ENCODE measurements around the gene CFDP1. TPM values are rescaled to one million over a fixed set of nuclear protein-coding genes. Genes with fewer than 3 reads are reported as not detected.

CFDP1 gene
- total RNA-seq, 2 donors from 2014 or later, result 25.2 to 33.6 TPM

GRCh38 chr16:75262800-75263127 is 170.5 kb downstream of the CFDP1 start:
- TF ChIP-seq CTCF (IDR thresholded peaks at IDR 0.05), result no peak
- no peak for DNase-seq (ENCODE audit: low spot score)
- Histone ChIP-seq H3K4me1 (peaks cover 0 to 79% of the 10 kb centered on the region in 2 donors), H3K9me3 (no peaks in the 10 kb centered on the region), H3K27me3 (no peaks in the 10 kb centered on the region), H3K27ac (peak overlapping the region; percentile 97 to 98), H3K36me3 (no peaks in the 10 kb centered on the region), H3K4me3 (no peak overlapping the region)

GRCh38 chr16:75262104-75262799 is 171.1 kb downstream of the CFDP1 start:
- no peak for DNase-seq (ENCODE audit: low spot score)
- H3K27ac ChIP-seq, result peak overlapping the region; percentile 97 to 98
- H3K4me3 ChIP-seq, result no peak overlapping the region
- H3K27me3 ChIP-seq, result no peaks in the 10 kb centered on the region
- H3K4me1 ChIP-seq, result peaks cover 0 to 79% of the 10 kb centered on the region in 2 donors
- H3K9me3 ChIP-seq, result no peaks in the 10 kb centered on the region
- H3K36me3 ChIP-seq, result no peaks in the 10 kb centered on the region
- TF ChIP-seq CTCF (IDR thresholded peaks at IDR 0.05), result no peak

DNA sequence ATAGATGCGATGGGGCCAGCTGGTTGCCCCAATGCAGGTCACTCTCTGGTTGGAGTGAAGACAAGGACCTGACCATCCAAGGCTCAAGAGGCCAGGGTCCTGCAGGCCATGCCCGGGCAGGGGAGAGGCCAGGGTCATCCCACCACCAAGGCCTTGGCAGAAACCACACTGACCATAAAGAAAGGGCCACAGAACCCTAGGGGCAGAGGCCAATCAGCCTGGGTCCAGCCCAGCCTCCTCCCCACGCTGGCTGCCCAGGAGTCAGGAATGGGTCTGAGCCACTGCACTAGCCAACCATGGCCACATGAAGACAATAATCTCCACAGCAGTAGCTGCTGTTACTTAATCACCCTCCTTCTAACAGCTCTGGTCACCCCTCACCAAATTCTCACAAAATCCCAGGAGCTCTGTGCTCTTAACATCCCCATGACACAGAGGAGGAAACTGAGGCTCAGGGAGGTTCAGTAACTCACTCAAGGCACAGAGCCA is 171.7 kb downstream of the CFDP1 start:
- Histone ChIP-seq H3K36me3 (no peaks in the 10 kb centered on the region), H3K4me3 (no peak overlapping the region), H3K27ac (peak overlapping the region; percentile 97 to 98), H3K27me3 (no peaks in the 10 kb centered on the region), H3K4me1 (peaks cover 0 to 79% of the 10 kb centered on the region in 2 donors), H3K9me3 (no peaks in the 10 kb centered on the region)
- DNase-seq (ENCODE audit: low spot score), result no peak
- no peak for TF ChIP-seq CTCF (IDR thresholded peaks at IDR 0.05)

- peak overlapping the region; percentile 6 to 98 for H3K27ac ChIP-seq
- H3K4me1 ChIP-seq, result peaks cover 0 to 79% of the 10 kb centered on the region in 2 donors
- no peak for DNase-seq (ENCODE audit: low spot score)
- TF ChIP-seq CTCF (IDR thresholded peaks at IDR 0.05), result no peak
- H3K9me3 ChIP-seq, result no peaks in the 10 kb centered on the region
- no peak overlapping the region for H3K4me3 ChIP-seq
- no peaks in the 10 kb centered on the region for H3K27me3 ChIP-seq
- no peaks in the 10 kb centered on the region for H3K36me3 ChIP-seq
Observed at GRCh38 chr16:75260851-75261589, 172.3 kb downstream of the CFDP1 start.

DNA sequence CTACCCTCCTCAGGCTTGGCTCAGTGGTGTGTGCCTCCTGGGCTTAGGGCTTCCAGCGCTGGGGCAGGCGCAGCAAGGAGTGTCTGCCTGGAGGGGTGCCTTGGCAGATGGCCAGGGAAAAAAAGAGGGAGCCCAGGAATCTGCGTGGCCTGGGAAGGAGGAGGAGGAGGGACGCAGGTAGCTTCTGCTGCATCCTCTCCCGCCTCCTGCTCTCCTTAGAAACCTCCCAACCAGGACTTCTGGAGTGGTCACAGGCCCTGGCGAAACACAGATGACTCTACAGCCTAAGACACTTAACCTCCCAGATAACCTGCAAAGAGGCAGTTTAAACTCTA is 174.5 kb downstream of the CFDP1 start:
- TF ChIP-seq CTCF (IDR thresholded peaks at IDR 0.05), result no peak
- Histone ChIP-seq H3K4me1 (peaks cover 0 to 85% of the 10 kb centered on the region in 2 donors), H3K4me3 (no peak overlapping the region), H3K9me3 (no peaks in the 10 kb centered on the region), H3K27ac (no peak overlapping the region), H3K27me3 (no peaks in the 10 kb centered on the region), H3K36me3 (no peaks in the 10 kb centered on the region)
- no peak for DNase-seq (ENCODE audit: low spot score)
